Hematopoietic multipotent progenitor cell treated with erythropoietin and hydrocortisone succinate and interleukin-3 and kit ligand, for 8 days (in vitro differentiated cells): ENCODE results near the gene NPAS3.

Experiments
- DNase-seq: peaks from one replicate; pipeline ENCODE4 v3.0.0-alpha.2; 2015

Gene NPAS3

DNA sequence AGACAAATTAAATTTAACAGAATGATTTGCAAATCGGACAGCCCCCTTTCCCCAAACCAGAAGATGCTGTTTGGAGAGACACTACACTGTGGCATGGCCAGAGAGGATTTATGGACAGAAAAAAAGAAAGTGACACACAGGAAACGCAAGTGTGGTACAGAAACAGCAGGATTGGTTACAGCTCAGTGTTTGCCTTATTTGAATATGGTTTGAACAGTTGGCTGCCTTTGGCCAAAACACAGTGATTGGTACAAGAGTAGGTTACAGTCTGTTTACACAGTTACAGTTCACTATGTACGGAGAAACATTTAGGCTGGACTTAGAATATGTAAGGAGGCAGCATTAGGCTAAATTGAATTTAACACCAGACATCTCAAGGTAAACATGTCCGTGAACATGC is 335.3 kb downstream of the NPAS3 start:
- no peak for DNase-seq

DNA sequence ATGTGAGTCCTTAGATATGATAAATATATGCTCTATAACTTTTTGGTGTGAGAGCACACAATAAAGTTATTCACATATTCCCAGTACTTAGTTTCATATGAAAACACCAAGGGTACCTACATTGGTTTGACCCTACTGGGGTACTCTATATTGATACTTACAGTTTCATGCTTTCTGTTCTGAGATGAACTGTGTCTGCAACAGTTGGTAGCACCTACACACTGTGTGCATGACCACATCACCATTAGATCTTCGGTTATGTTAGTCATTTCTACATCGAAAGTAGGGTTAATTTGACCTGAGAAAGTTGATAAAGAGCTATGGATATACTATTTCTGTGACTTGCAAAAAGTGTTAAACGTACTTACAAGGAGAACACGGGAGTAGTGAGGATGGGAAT is 337.2 kb downstream of the NPAS3 start:
- DNase-seq = no peak

DNA sequence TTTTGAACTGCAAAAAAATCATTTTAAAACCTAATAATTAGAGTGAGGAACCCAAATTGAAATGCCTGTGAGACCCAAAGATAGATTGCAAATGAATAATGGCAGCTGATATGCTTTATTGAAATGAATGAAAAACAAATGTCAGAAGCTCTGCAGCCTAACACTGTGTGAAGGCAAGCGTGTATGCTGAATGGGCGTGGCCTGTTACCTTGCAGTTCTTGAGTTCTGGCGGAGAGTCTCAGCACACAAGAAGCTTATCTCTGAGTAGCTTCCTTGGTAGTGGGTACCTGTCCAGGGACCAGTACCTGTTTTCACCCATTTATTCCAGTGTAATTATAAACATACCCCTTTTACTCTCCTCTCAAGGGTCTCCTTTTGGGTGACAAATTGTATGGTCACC is 341.2 kb downstream of the NPAS3 start:
- no peak for DNase-seq

- no peak for DNase-seq
Measured at GRCh38 chr14:33280646-33281045, 342.0 kb downstream of the NPAS3 start.

DNA sequence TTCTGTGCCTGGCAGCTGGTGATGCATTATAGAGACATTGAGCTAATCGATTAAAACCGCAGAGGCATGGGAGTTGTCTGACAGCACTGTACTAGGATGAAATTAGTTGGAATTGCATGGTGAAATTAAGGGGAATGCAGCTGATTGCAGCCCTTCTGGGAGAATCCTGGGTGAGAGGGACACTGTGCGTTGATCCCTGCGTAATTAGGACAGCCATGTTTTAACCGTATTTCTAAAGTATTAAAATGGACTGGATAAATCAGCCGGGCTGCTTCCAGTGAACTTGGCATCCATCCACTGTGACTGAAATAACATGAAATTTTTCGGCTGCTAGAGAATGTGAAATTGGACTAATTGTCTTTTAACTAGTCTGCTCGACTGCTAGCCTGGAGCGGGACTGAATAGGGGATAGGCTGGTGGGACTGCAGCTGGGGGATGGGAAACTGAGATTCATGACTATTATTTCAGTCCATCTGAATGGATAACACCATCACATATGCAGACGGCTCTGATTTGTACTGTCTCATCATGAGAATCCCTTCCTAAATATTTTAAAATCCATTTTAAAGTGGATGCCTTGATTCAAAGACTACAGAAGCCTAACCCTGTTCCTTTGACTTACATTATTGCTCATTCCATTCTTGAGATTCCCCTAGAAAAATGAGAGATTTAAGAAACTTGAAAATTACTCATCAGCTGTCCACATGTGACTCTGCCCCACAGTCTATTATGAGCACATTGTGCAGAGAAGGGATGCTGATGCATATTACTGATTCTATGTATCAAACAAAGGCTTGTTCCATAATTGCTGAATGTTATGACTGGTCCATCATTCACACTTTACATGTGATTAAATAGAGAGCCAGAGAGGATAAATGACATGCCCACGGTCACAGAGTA is 343.9 kb downstream of the NPAS3 start:
- no peak for DNase-seq

DNA sequence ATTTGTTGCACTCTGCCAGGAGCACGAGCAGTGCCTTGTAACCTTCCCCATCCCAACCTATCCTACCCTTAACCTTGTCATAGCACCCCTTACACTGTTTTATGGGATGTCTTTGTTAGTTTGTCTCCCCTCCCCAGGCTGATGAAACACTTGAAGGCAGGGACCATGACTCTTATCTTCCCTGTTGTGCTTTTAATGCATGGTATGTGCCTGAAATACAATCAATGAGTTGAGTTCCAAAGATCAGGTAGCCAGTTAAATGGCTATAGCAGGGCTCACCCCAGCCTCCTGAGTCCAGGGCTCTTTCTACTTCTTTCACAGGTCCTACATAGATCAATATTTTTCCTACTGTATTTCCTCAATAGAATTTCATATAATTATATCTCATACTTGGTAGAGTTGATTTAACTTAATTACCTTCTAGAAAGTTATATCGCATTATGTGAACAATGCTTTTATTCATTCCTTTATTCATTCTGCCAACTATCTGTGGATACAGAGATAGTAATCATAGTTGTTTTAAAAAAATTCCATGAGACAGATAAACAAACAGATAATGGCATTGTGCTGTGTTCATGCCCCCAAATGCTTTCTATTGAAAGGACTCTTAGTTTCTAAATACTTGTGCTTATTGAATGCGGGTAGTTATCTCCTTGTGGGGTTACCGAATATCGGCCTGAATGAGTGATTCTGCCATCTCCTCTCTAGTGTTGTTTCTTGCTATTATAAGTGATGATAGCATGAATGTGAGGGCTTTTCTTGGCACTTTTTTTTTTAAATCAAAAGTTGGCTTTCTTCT is 347.4 kb downstream of the NPAS3 start:
- DNase-seq = no peak

- no peak for DNase-seq
Measured at GRCh38 chr14:33287189-33287588, 348.5 kb downstream of the NPAS3 start.

- DNase-seq = no peak
Measured at GRCh38 chr14:33290641-33291040, 352.0 kb downstream of the NPAS3 start.

- no peak for DNase-seq
Measured at GRCh38 chr14:33291529-33292104, 352.9 kb downstream of the NPAS3 start.

- DNase-seq = no peak
Measured at GRCh38 chr14:33294419-33294818, 355.7 kb downstream of the NPAS3 start.

DNA sequence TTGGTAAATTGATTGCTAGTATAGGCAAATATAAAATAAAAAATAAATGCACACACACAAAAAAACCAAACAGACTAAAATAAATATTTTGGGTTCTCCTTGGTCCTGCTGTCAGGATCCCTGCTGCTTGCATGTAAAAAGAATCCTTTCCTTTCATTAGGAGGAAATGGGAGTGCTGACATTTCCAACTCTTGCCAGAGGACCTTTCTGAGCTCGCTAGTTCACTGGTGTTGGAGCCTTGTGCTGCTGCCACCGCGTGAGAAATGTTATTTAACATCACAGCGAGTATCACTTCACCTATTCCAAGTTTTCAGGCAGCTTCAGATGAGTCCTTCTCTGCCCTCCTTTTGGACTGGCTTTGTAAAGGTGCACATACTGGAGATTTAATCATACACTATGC is 358.9 kb downstream of the NPAS3 start:
- no peak for DNase-seq

GRCh38 chr14:33307691-33308251 is 369.1 kb downstream of the NPAS3 start:
- DNase-seq = no peak

- no peak for DNase-seq
Measured at GRCh38 chr14:33309106-33309505, 370.4 kb downstream of the NPAS3 start.

GRCh38 chr14:33315217-33315616 is 376.5 kb downstream of the NPAS3 start:
- no peak for DNase-seq

GRCh38 chr14:33315721-33316120 is 377.0 kb downstream of the NPAS3 start:
- DNase-seq = no peak

- no peak for DNase-seq
Measured at GRCh38 chr14:33317675-33318074, 379.0 kb downstream of the NPAS3 start.

GRCh38 chr14:33323979-33324378 is 385.3 kb downstream of the NPAS3 start:
- DNase-seq = no peak

GRCh38 chr14:33331176-33331949 is 392.7 kb downstream of the NPAS3 start:
- no peak for DNase-seq

DNA sequence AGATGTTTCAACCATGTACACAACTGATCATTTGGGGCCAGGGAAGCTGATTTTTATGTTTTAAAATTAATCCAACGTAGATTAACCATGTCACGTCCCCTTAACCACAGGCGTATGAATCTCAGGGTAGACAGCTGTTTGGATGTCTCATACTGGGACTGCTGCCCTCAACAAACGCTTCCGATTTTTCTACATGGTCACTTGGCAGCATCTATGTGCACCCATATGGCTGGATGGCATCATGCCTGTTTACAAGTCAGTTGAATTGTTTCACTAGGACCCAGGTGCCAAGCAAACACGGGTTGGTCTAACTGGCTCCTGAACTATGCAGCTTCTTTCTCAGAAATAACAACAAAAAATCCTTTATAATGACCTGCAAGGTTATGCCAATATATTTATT is 393.8 kb downstream of the NPAS3 start:
- no peak for DNase-seq

GRCh38 chr14:33335366-33335765 is 396.7 kb downstream of the NPAS3 start:
- no peak for DNase-seq

DNA sequence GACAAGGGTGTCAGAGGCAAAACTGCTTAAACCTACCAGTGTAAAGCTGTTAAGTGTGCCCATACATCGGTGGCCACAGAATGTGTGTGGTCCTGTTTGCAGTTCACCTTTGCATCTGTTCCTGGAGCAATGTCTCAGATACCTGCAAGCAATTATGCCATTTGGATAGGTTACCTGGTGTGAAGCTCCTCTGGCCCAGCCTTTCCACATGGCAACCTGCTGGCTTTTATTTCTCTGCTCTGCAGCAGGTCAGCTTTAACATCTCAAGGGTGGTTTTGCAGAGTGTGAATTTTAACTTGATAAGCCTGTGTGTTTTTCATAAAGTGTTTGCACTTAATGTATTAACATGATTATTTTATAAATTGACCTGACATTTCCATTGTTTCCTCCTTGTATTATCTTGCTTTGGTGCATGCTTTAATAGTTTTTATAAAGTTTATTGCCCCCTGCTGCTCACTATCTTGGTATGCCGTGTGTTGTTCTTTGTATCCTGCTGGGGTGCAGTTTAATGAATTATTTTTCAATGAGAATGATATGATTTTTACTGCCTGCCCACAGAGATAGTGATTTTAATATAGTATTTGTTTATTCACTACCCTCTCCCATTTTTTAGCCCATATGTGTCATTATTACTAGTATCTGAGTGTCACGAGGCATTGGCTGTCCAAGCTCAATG is 403.8 kb downstream of the NPAS3 start:
- no peak for DNase-seq

- no peak for DNase-seq
Measured at GRCh38 chr14:33343016-33343415, 404.3 kb downstream of the NPAS3 start.
